PC-9 (cell line): ENCODE results near the gene CPSF4.

Experiments used
- EZH2 ChIP-seq: fragments of 200-600 bp; sonication (generic); IDR thresholded peaks from 2 replicates; pipeline ENCODE4 v1.8.0; 2017; ENCODE audit warnings: antibody characterized with exemption, low read depth
- TF ChIP-seq, protein P1 (sequence below): fragments of 200-600 bp; sonication (generic); conservative IDR thresholded peaks from 2 replicates; pipeline ENCODE4 v1.6.1; 2017; ENCODE audit warnings: mixed run types, antibody characterized with exemption, mild to moderate bottlenecking, moderate library complexity

DNA sequence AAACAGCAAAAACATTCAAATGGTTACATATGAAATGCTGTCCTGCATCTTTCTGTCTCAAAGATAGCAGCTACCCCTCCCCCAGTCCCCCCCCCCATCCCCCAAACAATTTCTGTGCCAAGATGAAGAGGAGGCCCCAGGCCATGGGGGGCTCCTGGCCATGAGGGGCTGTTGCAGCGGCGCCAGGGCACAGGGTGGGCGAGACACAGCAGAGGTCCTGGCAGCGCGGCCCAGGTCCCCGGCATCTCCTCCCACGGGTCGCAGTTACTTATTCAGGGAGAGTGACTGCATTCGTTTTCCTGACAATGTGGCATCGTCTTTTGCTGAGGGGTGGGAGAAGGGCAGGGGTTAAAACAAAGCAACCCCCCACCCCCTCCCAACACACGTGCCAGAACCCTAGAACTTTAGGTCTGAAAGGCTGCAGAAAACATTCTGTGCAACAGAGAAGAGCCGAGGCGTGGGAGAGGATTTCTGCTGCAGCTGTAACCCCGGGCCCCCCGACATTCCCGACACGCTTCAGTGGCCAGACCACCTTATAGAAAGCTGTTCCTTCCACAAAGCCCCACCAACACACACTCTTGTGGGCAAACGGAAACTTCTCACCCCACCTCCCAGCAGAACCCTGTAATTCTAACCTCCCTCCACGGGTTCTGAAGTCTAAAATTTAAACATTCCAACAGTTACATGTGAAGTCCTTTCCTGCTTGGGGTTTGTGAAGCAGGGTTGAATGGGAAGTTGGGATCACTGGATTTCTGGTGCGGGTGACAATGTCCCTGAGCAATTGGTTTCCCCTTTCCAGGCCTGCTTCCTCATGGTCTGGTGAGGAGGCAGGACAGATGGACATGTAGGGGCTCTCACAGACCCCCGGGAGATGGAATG, 42.1 kb upstream of the CPSF4 start:
- TF ChIP-seq, protein P1, sequence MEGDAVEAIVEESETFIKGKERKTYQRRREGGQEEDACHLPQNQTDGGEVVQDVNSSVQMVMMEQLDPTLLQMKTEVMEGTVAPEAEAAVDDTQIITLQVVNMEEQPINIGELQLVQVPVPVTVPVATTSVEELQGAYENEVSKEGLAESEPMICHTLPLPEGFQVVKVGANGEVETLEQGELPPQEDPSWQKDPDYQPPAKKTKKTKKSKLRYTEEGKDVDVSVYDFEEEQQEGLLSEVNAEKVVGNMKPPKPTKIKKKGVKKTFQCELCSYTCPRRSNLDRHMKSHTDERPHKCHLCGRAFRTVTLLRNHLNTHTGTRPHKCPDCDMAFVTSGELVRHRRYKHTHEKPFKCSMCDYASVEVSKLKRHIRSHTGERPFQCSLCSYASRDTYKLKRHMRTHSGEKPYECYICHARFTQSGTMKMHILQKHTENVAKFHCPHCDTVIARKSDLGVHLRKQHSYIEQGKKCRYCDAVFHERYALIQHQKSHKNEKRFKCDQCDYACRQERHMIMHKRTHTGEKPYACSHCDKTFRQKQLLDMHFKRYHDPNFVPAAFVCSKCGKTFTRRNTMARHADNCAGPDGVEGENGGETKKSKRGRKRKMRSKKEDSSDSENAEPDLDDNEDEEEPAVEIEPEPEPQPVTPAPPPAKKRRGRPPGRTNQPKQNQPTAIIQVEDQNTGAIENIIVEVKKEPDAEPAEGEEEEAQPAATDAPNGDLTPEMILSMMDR: no peak
- TF ChIP-seq EZH2: no peak
